GM19468 (cell line): ENCODE measurements around the gene ACOXL.
"Not testable (repeated sequence)": the region's sequence is repeated elsewhere in the genome, so short reads cannot be mapped to it uniquely, and the experiment has no call there.

ENCODE experiments used
- ATAC-seq: cut with Tn5 transposase; IDR thresholded peaks from one replicate; pipeline ENCODE4 v1.9.1; 2021; ENCODE audit warnings: mild to moderate bottlenecking, moderate library complexity, moderate number of reproducible peaks; ENCODE audit not compliant: unreplicated experiment; ENCODE audit errors: extremely low read depth

Gene ACOXL

DNA sequence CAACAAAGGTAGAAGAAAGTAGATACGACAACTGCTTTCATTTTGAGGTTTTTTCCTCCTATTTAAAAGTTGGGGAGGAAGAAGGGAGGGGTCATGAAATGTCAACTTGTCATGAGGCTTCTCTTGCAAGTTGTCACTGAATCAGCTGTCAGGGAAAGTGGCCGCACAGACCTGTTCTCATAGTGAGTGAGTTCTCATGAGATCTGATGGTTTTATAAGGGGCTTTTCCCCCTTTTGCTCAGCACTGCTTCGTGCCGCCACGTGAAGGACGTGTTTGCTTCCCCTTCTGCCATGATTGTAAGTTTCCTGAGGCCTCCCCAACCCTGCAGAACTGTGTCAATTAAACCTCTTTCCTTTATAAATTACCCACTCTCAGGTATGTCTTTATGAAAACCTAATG lies 312.9 kb downstream of the ACOXL start:
- ATAC-seq: not testable (repeated sequence)

DNA sequence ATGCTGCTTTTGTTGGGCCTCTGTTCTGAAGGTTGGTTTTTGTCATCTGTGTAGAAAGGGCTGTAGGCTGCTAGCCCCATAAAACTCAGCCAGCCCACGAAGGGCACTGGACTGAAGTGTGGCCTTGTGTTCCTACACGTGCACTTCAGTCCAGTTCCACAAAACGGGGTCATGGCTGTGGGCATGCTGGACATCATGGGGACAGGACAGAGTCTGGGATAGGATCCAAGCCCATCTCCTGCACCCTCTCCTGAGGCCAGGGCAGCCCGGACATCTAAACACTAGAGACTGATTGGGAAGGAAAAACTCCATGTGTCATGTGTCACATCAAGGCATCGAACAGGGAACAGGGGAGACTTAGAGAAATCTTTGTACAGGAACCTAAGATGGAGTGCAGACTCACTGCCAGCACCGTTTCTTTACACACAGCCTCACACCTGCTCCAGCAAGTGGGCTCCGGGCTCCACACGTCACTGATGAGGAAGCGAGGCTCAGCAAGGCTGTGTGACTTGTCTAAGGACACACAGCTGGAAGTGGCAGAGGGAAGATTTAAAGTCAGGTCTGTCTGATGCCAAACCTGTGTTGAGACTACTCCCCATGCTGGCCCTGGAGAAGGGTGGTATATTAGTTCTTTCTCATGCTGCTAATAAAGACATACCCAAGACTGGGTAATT lies 313.5 kb downstream of the ACOXL start:
- no peak for ATAC-seq

DNA sequence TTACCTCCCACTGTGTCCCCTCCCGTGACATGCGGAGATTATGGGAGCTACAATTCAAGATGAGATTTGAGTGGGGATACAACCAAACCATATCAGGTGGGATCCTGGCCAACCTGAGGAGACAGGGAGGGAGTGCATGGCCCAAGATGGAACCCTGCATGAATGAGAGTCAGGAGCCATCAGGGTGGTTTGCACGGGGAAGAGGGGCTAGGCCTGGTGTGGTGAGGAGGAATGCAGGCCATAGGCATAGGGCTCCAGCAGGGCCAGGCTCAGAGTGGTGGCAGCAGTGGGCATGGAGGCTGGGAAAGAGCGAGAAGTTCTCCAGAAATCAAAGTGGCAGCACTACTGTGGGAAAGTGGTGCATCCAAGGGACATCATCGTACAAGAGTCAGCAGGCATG lies 314.3 kb downstream of the ACOXL start:
- ATAC-seq: no peak

DNA sequence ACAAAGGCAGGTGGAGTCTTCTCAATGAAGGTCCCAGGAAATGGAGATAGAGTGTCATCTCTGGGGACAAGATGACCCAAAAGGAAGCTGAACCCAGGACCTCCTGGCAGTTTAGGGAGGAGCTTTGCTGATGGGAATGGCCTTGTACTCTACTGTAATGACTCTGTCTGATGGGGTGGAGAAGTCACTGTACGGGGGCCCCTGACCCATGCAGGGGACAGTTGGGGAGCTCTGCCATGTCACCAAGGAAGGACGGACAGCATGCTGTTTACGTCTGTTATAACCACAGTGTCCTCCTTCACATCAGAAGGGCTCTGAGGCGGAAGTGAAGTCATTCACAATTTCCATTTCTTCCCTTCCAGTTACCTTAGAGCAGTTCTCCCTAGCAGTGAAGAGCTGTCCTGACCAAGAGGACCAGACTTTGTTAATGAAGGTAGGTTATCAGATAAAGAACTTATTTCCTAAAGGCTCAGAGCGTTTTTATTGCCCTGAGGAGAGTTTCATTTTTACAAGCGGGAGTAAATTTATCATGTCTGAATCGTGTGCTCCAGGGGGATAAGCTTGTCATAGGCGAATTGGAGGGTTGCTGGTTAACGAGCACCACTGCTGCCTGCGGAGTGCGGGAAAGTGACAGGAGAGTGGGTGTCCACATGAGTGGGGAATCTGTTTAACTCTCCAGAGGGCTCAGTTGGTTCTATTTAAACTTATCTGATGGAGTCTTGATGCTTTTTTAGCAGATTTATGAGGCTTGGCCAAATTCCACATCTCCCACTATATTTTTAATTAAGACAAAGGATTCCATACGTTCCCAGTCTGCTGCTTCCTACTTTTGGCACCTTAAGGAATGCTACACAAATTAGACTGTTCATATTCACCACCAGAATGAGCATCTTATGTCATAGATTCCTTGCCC lies 316.7 kb downstream of the ACOXL start:
- ATAC-seq: no peak

DNA sequence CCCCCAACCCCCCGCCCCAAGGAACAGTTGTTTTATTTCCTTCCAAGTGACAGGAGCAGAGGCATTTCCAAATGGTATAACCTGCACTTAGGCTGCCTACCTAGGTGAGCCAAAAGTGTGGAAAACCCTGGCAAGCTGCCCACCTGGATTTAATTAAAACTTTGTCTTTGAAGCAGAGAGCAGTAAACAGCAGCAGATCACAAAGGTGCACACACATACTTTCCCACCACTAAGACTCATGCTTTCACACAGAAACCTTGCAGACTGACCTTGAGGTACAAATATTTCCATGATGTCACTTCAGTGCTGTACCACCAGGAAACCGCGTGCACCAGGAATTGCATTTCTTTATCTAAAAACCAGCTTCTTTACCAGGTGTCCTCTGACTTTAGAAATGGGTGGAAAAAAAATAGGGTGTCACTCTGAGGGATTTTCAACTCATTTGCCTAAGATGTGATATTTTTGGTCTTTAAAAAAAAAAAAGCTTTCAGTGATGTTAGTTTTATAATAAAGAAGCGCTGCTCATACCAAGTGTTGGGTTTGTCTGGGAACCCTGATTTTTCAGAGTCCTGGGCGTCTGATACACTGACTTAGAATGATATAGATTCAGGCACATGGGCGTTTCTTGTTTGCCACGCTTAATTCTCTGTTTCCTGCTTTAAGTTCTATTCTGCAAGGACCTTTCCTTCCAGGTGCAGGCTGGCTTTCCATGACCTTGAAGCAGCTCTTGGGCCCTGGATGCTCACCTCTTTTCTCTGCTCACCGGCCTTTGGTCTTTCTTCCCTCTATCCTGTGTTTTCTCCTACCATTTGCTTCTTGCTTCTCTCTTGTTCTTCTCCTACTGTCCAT lies 317.6 kb downstream of the ACOXL start:
- ATAC-seq: peak; percentile 82

DNA sequence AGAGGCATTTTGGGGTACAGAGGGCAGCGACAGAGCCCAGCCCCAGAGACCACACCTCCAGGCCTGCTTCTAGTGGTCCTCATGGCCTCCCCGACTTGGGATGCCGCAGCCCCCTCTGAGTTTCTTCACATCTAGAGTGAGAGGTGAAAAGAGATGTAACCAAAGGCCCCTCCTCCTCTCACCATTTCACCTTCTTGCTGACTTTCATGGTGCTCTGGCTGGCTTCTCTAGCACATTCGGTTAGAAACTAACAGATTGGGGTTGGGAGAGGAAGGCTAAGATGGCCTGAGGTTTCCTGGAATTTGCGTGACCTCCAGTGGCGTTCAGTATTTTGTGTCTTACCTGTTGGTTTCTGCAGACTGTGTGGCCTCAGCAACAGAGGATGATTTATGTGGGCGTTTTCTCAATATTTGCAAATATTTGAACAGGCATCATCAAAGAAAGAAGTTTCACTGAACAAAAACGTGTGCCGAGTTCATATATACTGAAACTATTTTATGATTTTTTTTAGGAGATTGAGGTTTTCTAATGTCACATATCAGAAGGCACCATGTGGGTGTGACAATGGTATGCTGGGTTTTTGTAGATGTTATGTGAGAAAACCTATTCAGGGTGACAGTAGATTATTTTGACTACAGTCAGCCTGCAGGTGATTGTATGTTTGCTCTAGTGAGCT lies 318.5 kb downstream of the ACOXL start:
- ATAC-seq: no peak

DNA sequence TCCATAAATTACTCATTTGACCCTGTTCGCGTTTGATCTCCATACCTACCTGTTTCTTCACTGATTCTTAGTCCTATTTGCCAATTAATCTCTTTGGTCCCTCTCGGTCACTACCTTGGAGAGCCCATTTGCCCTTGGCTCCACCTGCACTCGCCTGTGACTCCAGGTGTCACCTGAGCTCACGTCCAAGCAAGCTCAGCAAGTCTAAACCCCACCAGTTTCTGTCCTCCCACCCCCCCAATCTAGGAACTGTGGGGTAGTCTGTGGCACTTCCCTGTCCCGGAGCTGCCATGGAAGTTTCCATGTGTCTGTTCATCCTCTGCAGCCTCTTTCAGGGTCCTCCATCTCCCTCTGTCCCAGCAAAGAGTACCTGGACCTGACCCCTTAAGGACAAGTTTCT lies 320.2 kb downstream of the ACOXL start:
- ATAC-seq: no peak

DNA sequence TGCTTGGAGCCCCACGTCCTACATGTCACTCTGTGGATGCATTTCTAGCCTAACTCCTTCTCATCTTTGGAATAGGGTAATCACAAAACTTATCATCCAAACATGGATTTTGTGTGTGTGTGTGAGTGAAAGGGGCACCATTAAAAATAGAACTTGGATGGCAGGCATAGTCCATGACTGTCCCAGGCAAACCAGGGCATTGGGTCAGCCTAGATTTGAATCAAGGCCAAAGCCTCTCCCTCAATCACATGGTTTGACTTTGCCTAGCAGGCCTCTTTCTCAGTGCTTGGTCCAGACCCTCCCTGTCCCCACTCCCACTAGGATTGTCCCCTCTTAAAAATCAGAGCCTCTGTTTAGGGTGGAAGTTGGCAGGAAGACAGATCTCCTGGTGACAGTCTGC lies 320.9 kb downstream of the ACOXL start:
- ATAC-seq: no peak

DNA sequence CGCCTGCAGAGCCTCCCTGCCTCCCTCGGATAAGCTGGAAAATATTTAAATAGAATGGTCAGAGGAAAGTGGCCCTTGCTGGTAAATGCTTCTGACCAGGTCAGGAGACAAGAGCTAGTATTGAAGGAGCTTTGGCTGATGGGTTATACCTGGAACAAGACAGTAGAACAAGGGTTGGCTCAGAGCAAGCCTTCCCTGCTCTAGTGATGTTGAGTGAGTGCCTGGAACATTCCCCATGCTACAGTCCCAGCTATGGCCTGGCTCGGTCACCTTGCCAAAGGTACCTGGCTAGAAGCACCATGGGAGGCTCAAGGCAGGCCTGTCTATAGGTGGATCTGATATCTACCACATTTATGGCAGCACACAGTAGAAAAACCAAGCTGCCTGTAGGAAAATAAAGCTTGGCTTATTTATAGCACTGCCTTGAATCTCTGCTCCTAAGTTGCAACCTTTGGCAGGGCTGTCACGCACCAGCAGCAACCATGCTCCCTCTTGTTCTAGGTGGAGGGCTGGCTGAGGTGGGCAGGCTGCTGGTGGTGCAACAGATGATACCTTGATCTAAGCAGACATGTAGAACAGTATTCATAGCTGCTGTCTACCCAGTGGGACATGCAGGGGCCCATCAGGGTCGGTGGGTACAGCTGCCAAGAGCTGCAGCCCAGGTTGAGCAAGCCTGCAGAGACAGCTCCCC lies 321.6 kb downstream of the ACOXL start:
- ATAC-seq: no peak

DNA sequence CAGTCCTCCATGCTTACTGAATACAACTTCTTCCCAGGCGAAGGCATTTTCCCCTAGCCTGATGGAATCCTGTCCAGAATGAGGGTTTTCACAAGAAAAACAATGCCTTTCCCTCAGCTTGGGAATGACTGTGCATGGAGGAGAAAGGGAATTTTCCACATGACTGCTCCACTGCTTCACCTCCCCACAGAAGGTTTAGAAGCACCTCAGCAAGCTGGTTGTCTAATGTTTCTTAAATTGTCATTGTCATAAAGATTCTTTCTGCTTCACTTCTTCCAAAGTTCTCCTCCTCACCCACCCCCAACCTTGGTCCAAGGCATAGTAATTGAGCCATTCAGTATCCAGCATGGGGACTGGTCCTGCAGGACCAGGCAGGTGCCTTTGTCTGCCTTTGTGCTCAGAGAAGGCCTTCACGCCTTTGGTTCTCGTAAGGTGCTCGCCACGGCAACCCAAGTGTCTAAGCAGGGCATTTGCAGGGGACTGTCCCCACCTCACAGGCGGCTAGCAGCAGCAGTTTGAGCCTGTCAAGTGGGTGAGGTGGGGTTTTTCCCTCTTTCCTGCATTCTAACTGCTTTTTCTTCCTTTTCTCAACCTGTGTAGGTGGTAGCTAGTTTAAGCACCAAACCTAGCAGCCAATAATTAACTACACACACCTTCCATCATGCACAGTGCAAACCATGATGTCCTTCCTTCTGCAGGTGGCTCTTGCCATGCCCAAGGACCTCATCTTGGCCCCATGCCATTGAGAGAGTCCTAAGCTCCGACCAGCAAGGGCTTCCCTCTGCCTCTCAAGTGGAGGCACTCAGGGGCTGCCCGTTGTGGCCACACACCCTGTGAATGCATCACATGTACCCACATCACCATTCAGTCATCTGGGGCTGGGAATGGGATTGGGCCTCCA lies 322.7 kb downstream of the ACOXL start:
- no peak for ATAC-seq

DNA sequence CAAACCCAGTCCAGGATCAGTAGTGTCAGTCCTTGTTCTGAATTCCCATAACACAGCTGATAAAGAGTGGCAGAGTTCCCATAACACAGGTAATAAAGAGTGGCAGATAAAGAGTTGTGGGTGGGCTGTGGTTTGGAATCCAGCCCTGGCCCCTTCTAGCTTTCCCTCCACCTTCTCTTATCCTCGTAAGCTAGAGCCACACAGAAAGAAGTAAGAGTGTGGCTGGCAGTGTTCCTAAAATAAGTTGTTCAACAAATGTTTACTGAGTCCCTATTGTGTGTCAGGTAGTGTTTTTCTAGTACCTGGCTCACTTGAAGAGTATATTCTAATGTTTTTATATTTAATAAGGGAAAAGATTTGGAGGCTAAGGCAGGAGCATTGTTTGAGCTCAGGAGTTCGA lies 323.4 kb downstream of the ACOXL start:
- ATAC-seq: no peak

DNA sequence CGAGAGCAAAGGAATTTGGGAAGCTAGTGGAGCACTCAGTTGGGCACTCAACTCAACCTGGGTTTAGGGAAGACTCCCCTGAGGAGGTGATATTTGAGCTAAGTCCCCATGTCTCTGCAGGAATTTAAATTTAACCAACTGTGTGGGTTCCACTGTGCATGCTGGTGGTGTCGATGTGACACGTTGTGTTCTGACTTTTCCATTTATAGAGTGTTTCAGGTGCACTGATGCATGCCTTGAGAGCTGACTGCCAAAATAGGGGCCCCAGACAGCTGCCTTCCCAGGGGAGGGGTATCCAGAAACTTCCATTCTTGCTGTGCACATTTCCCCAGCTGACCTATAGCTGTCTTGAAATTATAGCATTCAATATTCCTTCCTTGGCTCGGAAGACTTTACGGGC lies 324.7 kb downstream of the ACOXL start:
- ATAC-seq: no peak

DNA sequence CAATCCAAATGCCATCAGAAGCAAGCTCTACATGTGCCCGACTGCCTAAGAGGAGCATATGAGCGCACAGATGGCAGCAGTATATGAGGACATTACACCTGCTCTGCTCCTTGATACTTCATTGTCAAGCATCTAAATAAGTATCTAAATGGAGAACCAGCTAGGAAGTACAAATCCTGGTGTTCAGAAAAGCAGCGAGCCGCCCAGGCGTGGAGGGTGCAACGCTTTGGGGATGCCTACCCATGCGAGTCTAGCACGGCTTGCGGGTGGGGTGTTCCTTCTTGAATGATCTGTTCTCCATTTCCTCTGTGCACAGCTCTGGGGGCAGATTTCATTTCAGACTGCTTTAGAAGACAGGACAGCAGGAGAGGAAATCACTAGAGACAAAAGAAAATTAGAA lies 325.3 kb downstream of the ACOXL start:
- ATAC-seq: no peak

DNA sequence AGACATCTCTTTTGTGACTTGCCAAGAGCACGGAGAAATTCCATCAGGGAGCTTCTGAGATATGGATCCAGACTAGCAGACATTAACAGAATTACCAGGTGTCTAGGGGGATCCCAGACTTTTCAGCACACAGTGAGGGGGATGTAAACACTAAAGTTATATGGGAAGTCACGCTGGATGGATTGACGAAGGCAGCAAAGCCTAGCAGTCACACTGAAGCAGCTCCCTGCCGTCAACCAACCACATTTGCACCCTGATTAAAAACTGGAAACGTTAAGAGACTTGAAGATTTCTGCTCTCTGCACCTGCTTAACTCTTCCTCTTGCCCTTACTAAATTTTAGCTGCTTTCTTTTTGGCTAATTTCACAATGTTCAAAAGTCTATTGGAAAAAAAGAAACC lies 325.9 kb downstream of the ACOXL start:
- no peak for ATAC-seq

DNA sequence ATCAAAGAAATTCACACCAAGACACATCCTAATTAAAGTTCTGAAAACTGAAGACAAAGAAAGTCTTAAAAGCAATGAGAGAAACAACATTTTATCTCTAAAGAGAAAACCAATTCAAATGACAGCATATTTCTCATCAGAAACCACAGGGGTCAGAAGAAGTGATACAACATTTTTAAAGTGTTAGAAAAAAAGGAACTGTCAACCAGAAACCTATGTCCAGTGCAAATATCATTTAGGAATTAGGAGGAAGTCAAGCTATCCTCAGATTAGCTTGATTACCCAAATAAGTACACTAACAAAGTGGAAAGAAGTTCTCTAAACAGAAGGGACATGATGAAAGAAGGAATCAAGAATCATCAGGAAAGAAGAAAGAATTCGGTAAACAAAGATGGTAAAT lies 328.8 kb downstream of the ACOXL start:
- no peak for ATAC-seq

DNA sequence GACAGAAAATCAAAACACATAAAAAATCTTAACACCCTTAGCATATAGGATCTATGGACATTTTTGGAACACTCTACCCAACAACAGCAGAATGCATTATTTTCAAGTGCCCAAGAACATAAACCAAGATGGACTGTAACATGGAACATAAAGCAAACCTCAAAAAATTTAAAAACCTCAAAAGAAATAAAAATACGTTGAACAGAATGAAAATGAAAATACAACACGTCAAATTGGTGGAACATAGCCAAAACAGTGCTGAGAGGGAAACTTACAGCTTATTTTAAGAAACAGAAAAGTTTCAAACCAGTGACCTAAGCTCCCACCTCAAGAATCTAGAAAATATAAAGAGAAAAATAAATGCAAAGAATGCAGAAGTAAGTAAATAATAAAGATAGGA lies 330.0 kb downstream of the ACOXL start:
- ATAC-seq: no peak

DNA sequence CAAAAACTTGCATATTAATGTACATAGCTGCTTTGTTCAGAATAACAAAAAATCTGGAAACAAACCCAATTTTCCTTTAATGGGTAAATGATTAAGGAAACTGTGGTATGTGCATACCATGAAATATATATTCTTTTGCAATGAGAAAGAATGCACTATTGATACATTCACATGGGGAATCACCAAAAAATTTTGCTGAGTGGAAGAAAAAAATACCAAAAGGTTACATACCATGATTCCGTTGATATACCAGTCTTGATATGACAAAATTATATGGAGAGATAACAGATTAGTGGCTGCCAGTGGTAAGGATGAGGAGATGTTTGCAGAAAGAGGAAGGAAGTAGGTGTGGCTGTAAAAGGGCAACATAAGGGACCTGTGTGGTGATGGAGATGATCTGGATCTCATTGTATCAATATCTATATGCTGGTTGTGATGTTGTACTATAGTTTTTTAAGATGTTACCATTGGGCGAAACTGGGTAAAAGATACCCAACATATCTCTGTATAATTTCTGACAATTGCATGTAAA lies 333.8 kb downstream of the ACOXL start:
- no peak for ATAC-seq

DNA sequence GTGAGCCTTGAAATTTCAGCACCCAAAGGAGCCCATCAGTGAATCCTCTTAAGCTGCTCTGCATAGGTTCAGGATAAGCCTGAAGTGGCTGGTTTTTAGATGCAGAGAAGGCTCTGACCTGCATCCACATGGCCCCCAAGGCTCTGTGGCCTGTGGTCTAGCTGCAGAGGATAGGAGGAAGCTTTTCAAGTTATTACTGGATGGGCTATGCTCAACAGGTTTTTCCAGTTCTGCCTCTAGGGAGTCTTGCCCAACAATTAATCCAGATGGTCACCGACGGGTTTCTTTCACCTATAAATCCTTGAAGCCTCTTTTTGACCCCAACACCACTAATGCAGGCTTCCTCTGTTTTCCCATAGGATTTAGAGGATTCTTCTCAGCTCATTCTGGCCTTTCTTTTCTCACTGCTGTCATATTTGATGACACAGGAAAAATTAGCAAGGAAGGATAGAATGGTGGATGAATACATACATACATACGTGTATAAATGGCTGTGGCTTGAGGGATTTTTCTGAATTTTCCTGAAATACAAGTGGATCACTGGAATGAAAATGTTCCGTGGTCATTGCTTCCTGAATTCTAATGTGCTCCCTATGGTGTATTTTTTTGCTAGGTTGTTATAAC lies 336.2 kb downstream of the ACOXL start:
- ATAC-seq: no peak
